K562 (cell line): ENCODE results near the gene ABHD10. TPM values are rescaled to one million over a fixed set of nuclear protein-coding genes. Genes with fewer than 3 reads are reported as not detected.

Experiments used
- ATAC-seq: fragments of 200-7000 bp; cut with Tn5 transposase; 3 replicates; pipeline ENCODE4 v1.9.1; 2020; ENCODE audit warnings: moderate library complexity
- BruUV-seq: library from RNA; stranded (reverse); fragments of 400-500 nt; replicated peaks from 2 replicates; lab custom pipeline; 2021; lab: Mats Ljungman, UMichigan
- CTCF ChIA-PET: fragments of 300-600 bp; formaldehyde crosslinking; extraction: SDS; loops from one replicate; lab custom pipeline; 2021; ENCODE audit warnings: low intra/inter-chr PET ratio; lab: Yijun Ruan, JAX
- POLR2A ChIA-PET: fragments of 300-600, 350-650 bp; sonication (Branson Sonifier 250); formaldehyde crosslinking; extraction: SDS; loops from one replicate; lab custom pipeline; 2021; ENCODE audit warnings: antibody characterized with exemption, inconsistent platforms; lab: Yijun Ruan, JAX
- DNase-seq, 4 experiments: peaks; one replicate each; pipeline versions ENCODE4 v3.0.0 to v3.0.0-alpha.2; 2011 to 2018; ENCODE audit warnings: low spot score in 3 of 4, mixed read lengths in 3 of 4; ENCODE audit errors: extremely low read depth in 1 of 4
- FAIRE-seq: peaks from 2 replicates; lab custom pipeline; 2011; peaks lifted over from hg19 to GRCh38; lab: Jason Lieb, UNC
- H2AFZ ChIP-seq: 2 replicates; pipeline ENCODE4 v1.6.0; 2011; ENCODE audit warnings: low read depth, low read length, control low read depth, inconsistent platforms
- H3K27ac ChIP-seq: fragments of 200-600 bp; 3 replicates; pipeline ENCODE4 v1.8.0; 2011; ENCODE audit warnings: low read depth, mild to moderate bottlenecking, control low read depth, inconsistent platforms, low read length, moderate library complexity, mixed read lengths; ENCODE audit errors: extremely low read depth
- H3K27me3 ChIP-seq, 2 experiments: fragments of 300-600 bp in 1 of 2; 2 replicates in 1 of 2; 3 replicates in 1 of 2; pipeline versions ENCODE4 v1.6.0 to v1.8.0; 2011; ENCODE audit warnings: inconsistent platforms in 2 of 2, low read length in 2 of 2, mild to moderate bottlenecking in 1 of 2, mixed read lengths in 1 of 2, moderate library complexity in 1 of 2; ENCODE audit not compliant: control insufficient read depth in 2 of 2, insufficient read depth in 2 of 2
- H3K36me3 ChIP-seq: fragments of 300-600 bp; 3 replicates; pipeline ENCODE4 v1.8.0; 2011; ENCODE audit warnings: mild to moderate bottlenecking, low read length, inconsistent platforms; ENCODE audit not compliant: control insufficient read depth, insufficient read depth
- H3K4me1 ChIP-seq, 2 experiments: fragments of 200-600 bp in 1 of 2; replicated peaks in 1 of 2; 2 replicates in 1 of 2; 3 replicates in 1 of 2; pipeline versions ENCODE4 v1.5.1 to v1.8.0; 2011; ENCODE audit warnings: inconsistent platforms in 2 of 2, low read length in 2 of 2, mild to moderate bottlenecking in 1 of 2, mixed read lengths in 1 of 2, moderate library complexity in 1 of 2; ENCODE audit not compliant: control insufficient read depth in 2 of 2, insufficient read depth in 2 of 2
- H3K4me2 ChIP-seq: 2 replicates; pipeline ENCODE4 v1.6.1; 2011; ENCODE audit warnings: low read length, control low read depth, inconsistent platforms, mixed read lengths; ENCODE audit not compliant: insufficient read depth
- H3K4me3 ChIP-seq: fragments of 200-600 bp; sonication (generic), shearing (Covaris generic); 2 replicates; pipeline ENCODE4 v1.5.1; 2016; ENCODE audit warnings: control low read depth, inconsistent platforms
- H3K79me2 ChIP-seq: fragments of 200-600 bp; 3 replicates; pipeline ENCODE4 v1.8.0; 2011; ENCODE audit warnings: low read length, inconsistent platforms; ENCODE audit not compliant: control insufficient read depth, insufficient read depth
- H3K9ac ChIP-seq, 2 experiments: 2 replicates each; pipeline versions ENCODE4 v1.6.0 to v1.6.1; 2011; ENCODE audit warnings: low read depth in 2 of 2, low read length in 2 of 2, control low read depth in 1 of 2, inconsistent platforms in 1 of 2, mild to moderate bottlenecking in 1 of 2, mixed read lengths in 1 of 2; ENCODE audit not compliant: insufficient read depth in 1 of 2
- H3K9me1 ChIP-seq: one replicate; pipeline ENCODE4 v1.6.0; 2011; ENCODE audit warnings: inconsistent platforms, mild to moderate bottlenecking, low read length, moderate library complexity; ENCODE audit not compliant: control insufficient read depth, insufficient read depth
- H3K9me3 ChIP-seq: replicated peaks from 2 replicates; pipeline ENCODE4 v1.5.1; 2011; ENCODE audit warnings: low read depth, low read length, inconsistent platforms; ENCODE audit not compliant: control insufficient read depth, insufficient read depth
- H4K20me1 ChIP-seq: replicated peaks from 2 replicates; pipeline ENCODE4 v1.6.1; 2011; ENCODE audit warnings: low read length, inconsistent platforms, mixed read lengths; ENCODE audit not compliant: control insufficient read depth, insufficient read depth
- CSDE1 ChIP-seq, 2 experiments: fragments of 450-650 bp; IDR thresholded peaks; 2 replicates each; pipeline ENCODE4 v1.6.1; 2016; ENCODE audit warnings: mild to moderate bottlenecking in 1 of 2
- DPF2 ChIP-seq: fragments of 450-650 bp; IDR thresholded peaks from 2 replicates; pipeline ENCODE4 v1.6.1; 2016
- ELF2 ChIP-seq: fragments of 250-450 bp; sonication (Bioruptor Pico); IDR thresholded peaks from 2 replicates; pipeline ENCODE4 v1.5.0; 2021; ENCODE audit warnings: mild to moderate bottlenecking
- EP400 ChIP-seq: fragments of 450-650 bp; IDR thresholded peaks from 2 replicates; pipeline ENCODE4 v1.6.1; 2017; ENCODE audit warnings: antibody characterized with exemption, mild to moderate bottlenecking, moderate library complexity
- ETV5 ChIP-seq: sonication (generic); formaldehyde crosslinking; IDR thresholded peaks from 2 replicates; pipeline ENCODE4 v1.4.0; 2020; ENCODE audit warnings: low read depth, mild to moderate bottlenecking, missing genetic modification reagents
- KDM5B ChIP-seq: fragments of 200-600 bp; sonication (generic); IDR thresholded peaks from 2 replicates; pipeline ENCODE4 v1.6.1; 2012; ENCODE audit warnings: low read depth, mild to moderate bottlenecking, moderate library complexity, low read length, control low read depth, inconsistent platforms; ENCODE audit not compliant: insufficient replicate concordance
- MTA1 ChIP-seq: fragments of 450-650 bp; IDR thresholded peaks from 2 replicates; pipeline ENCODE4 v1.6.1; 2017; ENCODE audit warnings: borderline replicate concordance
- PTBP1 ChIP-seq: fragments of 200-400 bp; formaldehyde crosslinking; IDR thresholded peaks from 2 replicates; pipeline ENCODE4 v1.6.1; 2017; ENCODE audit warnings: low read depth, low read length
- SRF ChIP-seq, 2 experiments: fragments of 250-450, 450-650 bp in 1 of 2; sonication (Bioruptor Pico) in 1 of 2; sonication (generic) in 1 of 2; formaldehyde crosslinking; IDR thresholded peaks; 2 replicates each; pipeline versions ENCODE4 v1.5.0 to v1.5.1; 2020 to 2022; ENCODE audit warnings: mild to moderate bottlenecking in 1 of 2, missing genetic modification reagents in 1 of 2
- ZKSCAN1 ChIP-seq: fragments of 150-350 bp; IDR thresholded peaks from 2 replicates; pipeline ENCODE4 v1.6.1; 2016; ENCODE audit warnings: low read depth, low read length
- ZNF263 ChIP-seq: sonication (generic); formaldehyde crosslinking; IDR thresholded peaks from 2 replicates; pipeline ENCODE4 v1.8.0; 2022; ENCODE audit warnings: mild to moderate bottlenecking, missing genetic modification reagents, borderline replicate concordance
- WGBS: fragments of 100-300 bp; shearing (Covaris generic); methylation state at CpG from one replicate; pipeline ENCODE4 v1.1.6; 2016; ENCODE audit warnings: low coverage, mixed read lengths; ENCODE audit not compliant: insufficient coverage; ENCODE audit errors: missing lambda C conversion rate; 5-methylcytosine and 5-hydroxymethylcytosine counted together
- in situ Hi-C: fragments of 300-500 bp; cut with MboI; formaldehyde crosslinking; loops from 4 replicates; pipeline ENCODE4 v1.15.0; 2018; ENCODE audit warnings: inconsistent platforms, mixed read lengths
- intact Hi-C: fragments of 100-400 bp; cut with micrococcal nuclease; formaldehyde crosslinking; loops from 2 replicates; pipeline ENCODE4 v1.14.2; 2022
- polyA plus RNA-seq, 8 experiments: library from polyadenylated mRNA; depleted of rRNA in 4 of 8; stranded (reverse) in 5 of 8; unstranded in 3 of 8; fragments of >200 nt; fragmentation: Nextera tagmentation in 2 of 8; fragmentation: Illumina TruSeq in 1 of 8; extraction: Ambion mirVana in 2 of 8; extraction: Trizol in 1 of 8; gene quantifications; 2 replicates each; pipeline versions ENCODE4 v1.2.1 to v1.2.3, GENCODE V29; 2011 to 2014; ENCODE audit warnings: inconsistent platforms in 1 of 8, missing spikeins in 1 of 8
- total RNA-seq, 7 experiments: library from RNA; depleted of rRNA in 6 of 7; stranded (reverse); fragments of >200 nt in 6 of 7; fragmentation: Illumina TruSeq in 2 of 7; extraction: Trizol in 2 of 7; gene quantifications; 2 replicates each; pipeline versions ENCODE4 v1.2.1 to v1.2.3, GENCODE V29; 2011 to 2021; ENCODE audit warnings: low replicate concordance in 1 of 7
- TF ChIP-seq, protein P1 (sequence below): fragments of 450-650 bp; formaldehyde crosslinking; IDR thresholded peaks from 2 replicates; pipeline ENCODE4 v1.4.0; 2020; ENCODE audit warnings: mild to moderate bottlenecking, moderate library complexity
- TF ChIP-seq, protein P2 (sequence below): fragments of 250-450 bp; sonication (Bioruptor Pico); IDR thresholded peaks from 2 replicates; pipeline ENCODE4 v1.4.0; 2020; ENCODE audit warnings: mild to moderate bottlenecking, moderate library complexity, borderline replicate concordance

ABHD10 gene
- total and polyA plus RNA-seq, 9 of the 15 experiments (the other 6 are each of a cell fraction or from before 2014, with no cell fraction given): 6.1 to 29.5 (median 11.5) TPM

DNA sequence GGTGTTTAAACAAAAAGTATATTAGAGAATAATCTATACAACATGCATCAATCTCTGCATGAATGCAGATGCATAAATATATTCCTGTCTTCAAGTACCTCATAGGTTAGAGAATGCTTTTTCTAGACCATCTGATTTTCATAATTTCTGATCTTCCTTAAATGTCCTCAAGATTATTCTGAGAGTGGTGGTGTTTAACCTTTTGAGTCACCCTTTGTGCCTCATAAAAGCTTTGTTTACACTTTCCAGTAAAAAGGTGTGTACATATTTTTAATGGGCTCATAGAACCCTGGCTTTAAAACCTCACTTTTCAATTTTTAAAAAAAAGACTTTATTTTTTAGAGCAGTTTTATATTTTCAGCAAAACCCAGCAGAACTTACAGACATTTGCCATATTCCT, 41.0 kb upstream of the ABHD10 start:
- Histone ChIP-seq H3K4me3 (no peak overlapping the region), H3K27me3 (no peaks in the 10 kb centered on the region), H3K4me2 (no peak overlapping the region), H3K9me3 (no peaks in the 10 kb centered on the region), H3K27ac (no peak overlapping the region), H3K79me2 (no peaks in the 10 kb centered on the region), H3K9ac (no peak overlapping the region), H3K36me3 (no peaks in the 10 kb centered on the region), H4K20me1 (no peaks in the 10 kb centered on the region), H3K4me1 (no peaks in the 10 kb centered on the region), H2AFZ (no peak overlapping the region), H3K9me1 (no peaks in the 10 kb centered on the region)
- ATAC-seq (no peak), FAIRE-seq (no peak), DNase-seq (no peak)
- ChIA-PET CTCF (no interaction called here), POLR2A (no interaction called here)
- in situ Hi-C loops: no loop called here
- intact Hi-C loops: no loop called here
- no peak for TF ChIP-seq MTA1
- no peak for TF ChIP-seq ZKSCAN1
- no peak for TF ChIP-seq PTBP1
- TF ChIP-seq ETV5: no peak
- TF ChIP-seq DPF2: no peak
- TF ChIP-seq EP400: no peak
- BruUV-seq: no TSS peak

DNA sequence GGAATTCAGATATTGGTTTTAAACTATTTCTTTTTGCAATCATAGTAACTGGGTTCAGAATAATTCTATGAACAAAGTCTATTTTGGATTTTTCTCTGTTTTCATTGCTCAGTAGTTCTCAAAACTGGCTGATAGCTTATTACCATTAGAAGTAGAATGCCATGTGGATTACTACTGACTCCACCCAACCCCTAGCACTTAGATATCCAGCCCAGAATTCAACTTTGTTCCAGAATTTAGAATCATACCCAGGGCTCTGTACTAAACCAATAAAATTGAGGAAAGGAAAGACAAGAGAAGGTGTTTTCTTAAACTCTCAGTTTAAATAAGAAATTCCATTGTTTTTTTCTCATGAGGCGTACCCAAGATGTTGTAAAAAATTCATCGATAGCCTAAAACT, 39.0 kb upstream of the ABHD10 start:
- no peaks in the 10 kb centered on the region for H3K27me3 ChIP-seq
- intact Hi-C loops (no loop called here), in situ Hi-C loops (no loop called here)
- H3K9me1 ChIP-seq: no peaks in the 10 kb centered on the region
- WGBS: 6% methylated on average over 2 of the region's 2 CpGs
- CTCF ChIA-PET: no interaction called here
- FAIRE-seq (no peak), DNase-seq (no peak), ATAC-seq (no peak)
- H3K4me1 ChIP-seq: no peaks in the 10 kb centered on the region
- BruUV-seq: no TSS peak
- no peaks in the 10 kb centered on the region for H3K79me2 ChIP-seq
- no peak overlapping the region for H3K4me3 ChIP-seq
- no peak overlapping the region for H2AFZ ChIP-seq
- POLR2A ChIA-PET: no interaction called here
- no peak overlapping the region for H3K27ac ChIP-seq
- no peaks in the 10 kb centered on the region for H4K20me1 ChIP-seq
- H3K9ac ChIP-seq: no peak overlapping the region
- H3K4me2 ChIP-seq: no peak overlapping the region
- no peaks in the 10 kb centered on the region for H3K9me3 ChIP-seq
- no peaks in the 10 kb centered on the region for H3K36me3 ChIP-seq
- no peak for TF ChIP-seq ZNF263 (CRISPR knock-in tag)
- TF ChIP-seq CSDE1 (IDR thresholded peaks at IDR 0.05): no peak
- TF ChIP-seq, protein P1, sequence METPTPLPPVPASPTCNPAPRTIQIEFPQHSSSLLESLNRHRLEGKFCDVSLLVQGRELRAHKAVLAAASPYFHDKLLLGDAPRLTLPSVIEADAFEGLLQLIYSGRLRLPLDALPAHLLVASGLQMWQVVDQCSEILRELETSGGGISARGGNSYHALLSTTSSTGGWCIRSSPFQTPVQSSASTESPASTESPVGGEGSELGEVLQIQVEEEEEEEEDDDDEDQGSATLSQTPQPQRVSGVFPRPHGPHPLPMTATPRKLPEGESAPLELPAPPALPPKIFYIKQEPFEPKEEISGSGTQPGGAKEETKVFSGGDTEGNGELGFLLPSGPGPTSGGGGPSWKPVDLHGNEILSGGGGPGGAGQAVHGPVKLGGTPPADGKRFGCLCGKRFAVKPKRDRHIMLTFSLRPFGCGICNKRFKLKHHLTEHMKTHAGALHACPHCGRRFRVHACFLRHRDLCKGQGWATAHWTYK (CRISPR knock-in tag): no peak
- no peak for TF ChIP-seq SRF (CRISPR knock-in tag; IDR thresholded peaks at IDR 0.05)
- no peak for TF ChIP-seq KDM5B
- TF ChIP-seq ELF2 (CRISPR knock-in tag): no peak
- TF ChIP-seq, protein P2, sequence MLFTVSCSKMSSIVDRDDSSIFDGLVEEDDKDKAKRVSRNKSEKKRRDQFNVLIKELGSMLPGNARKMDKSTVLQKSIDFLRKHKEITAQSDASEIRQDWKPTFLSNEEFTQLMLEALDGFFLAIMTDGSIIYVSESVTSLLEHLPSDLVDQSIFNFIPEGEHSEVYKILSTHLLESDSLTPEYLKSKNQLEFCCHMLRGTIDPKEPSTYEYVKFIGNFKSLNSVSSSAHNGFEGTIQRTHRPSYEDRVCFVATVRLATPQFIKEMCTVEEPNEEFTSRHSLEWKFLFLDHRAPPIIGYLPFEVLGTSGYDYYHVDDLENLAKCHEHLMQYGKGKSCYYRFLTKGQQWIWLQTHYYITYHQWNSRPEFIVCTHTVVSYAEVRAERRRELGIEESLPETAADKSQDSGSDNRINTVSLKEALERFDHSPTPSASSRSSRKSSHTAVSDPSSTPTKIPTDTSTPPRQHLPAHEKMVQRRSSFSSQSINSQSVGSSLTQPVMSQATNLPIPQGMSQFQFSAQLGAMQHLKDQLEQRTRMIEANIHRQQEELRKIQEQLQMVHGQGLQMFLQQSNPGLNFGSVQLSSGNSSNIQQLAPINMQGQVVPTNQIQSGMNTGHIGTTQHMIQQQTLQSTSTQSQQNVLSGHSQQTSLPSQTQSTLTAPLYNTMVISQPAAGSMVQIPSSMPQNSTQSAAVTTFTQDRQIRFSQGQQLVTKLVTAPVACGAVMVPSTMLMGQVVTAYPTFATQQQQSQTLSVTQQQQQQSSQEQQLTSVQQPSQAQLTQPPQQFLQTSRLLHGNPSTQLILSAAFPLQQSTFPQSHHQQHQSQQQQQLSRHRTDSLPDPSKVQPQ (CRISPR knock-in tag): no peak
